Activated CD4-positive, CD25-positive, alpha-beta regulatory T cell treated with anti-CD3 and anti-CD28 coated beads, Interleukin-2, amount 50 U/mL, for 24 hours (primary cell): ENCODE measurements around the gene PDP2.

ENCODE experiments used
- ATAC-seq, 2 donors: fragments of 150-1000 bp; cut with Tn5 transposase; one replicate each; pipeline ENCODE4 v1.10.0; 2021; ENCODE audit warnings: mild to moderate bottlenecking in 1 of 2, moderate library complexity in 1 of 2

PDP2 gene, protein sequence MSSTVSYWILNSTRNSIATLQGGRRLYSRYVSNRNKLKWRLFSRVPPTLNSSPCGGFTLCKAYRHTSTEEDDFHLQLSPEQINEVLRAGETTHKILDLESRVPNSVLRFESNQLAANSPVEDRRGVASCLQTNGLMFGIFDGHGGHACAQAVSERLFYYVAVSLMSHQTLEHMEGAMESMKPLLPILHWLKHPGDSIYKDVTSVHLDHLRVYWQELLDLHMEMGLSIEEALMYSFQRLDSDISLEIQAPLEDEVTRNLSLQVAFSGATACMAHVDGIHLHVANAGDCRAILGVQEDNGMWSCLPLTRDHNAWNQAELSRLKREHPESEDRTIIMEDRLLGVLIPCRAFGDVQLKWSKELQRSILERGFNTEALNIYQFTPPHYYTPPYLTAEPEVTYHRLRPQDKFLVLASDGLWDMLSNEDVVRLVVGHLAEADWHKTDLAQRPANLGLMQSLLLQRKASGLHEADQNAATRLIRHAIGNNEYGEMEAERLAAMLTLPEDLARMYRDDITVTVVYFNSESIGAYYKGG

DNA sequence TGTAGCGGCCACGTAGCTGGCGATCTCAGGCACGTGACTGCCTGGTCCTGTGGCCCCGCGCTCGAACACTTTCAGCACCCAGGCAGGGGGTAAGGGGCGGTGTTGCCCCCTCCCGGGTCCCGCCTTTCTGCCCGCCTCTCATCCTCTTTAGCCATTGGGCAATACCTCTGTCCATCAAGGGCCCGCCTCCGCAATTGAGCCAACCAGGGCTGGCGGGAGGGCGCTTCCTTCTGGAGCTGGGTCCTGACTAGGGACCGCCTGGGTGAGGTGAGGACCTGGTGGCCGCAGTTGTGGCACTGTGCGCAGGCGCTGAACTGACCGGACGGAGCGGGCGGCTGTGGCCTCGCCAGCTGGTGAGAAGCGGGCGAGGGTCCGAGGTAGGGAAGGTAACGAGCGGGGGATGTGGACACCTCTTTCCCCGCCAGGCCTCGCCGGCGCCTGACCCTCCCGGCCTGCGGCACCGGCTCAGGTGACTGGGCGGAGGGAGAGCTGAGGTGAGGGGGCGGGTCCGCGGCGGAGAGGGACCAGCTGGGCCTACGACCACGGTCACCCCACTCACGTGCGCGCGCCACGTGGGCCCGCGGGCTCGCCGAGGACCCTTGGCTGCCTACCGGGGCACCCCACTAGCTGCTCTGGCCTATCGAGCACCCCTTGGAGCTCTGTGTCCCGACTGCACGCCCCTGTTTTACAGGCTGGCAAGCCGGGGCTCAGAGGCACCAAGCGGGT is at the start of gene PDP2:
Gene PDP2, plus strand, starts transcription at position 228 of the 726 bp plus-strand sequence. CDS start 3,770 bp downstream, outside the sequence.
- peak; percentile 94 to 95 for ATAC-seq

DNA sequence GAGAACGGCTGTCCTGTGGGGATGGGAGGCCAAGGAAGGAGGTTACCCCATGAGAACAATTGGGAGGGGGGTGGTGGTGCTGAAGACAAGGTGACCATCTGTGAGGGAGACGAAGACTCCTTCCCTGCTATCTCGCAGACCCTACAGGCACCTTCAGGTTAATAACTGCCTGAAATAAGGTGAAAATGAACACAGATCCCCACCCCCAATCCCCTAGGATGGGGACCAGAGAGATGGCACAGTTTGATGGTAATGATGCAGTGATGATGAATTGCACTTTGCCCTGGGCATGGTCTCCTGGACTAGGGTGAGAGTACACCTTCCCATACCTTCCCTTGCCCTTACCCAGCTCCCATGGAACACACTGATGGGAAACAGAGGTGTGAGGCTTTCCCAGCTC is 48.1 kb upstream of the PDP2 start:
- no peak for ATAC-seq

DNA sequence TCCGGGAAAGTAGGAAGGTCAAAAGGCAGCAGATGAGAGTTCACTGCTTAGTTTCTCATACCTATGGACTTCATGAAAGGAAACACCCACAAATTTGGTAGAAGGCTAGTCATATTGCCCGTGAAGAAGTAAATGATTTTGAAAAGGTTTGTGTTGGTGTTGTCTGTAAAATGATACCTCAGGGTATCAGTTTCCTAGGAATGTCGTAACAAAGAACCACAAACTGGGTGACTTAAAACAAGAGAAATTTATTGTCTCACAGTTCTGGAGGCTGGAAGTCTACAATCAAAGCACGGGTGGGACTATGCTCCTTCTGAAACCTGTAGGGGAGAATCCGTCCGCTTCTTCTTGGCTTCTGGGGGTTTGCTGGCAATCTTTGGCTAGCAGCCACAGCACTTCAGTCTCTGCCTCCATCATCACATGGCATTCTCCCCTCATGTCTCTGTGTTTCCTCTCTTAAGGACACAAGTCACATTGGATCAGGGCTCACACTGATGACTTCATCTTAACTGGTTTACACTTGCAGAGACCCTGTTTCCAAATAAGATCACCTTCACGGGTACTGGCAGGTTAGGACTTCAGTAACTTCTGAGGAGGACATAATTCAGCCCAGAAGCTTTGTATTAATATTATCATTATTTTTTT is 47.5 kb upstream of the PDP2 start:
- ATAC-seq, result no peak

DNA sequence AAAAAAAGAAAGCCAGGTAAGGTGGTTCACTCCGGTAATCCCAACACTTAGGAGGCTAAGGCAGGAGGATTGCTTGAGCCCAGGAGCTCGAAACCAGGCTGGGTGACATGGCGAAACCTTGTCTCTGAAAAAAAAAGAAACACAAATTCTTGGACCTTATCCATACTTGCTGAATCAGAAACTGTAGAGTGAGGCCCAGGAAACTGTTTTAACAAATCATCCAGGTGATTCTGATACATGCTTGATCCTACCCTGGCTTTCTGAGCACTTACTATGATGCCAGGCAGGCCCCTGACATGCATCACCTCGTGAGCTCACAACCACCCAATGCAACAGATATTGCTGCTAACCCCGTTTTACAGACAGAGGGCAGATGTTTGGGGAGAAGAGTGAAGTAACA is 45.6 kb upstream of the PDP2 start:
- no peak for ATAC-seq

DNA sequence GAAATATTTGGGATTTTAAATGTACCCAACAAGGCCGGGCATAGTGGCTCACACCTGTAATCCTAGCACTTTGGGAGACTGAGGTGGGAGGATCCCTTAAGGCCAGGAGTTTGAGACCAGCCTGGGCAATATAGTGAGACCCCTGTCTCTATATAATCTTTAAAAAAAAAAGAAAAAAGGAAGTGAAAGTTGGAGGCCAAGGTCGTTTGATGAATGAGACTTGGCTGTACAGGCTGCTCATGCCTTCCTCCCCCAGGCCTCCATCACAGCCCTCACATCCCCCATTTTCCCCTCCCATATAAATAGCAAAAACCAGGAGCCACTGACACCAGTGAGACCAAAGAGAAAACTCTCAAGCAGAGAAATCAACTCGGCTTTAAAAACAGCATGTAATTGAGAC is 39.4 kb upstream of the PDP2 start:
- ATAC-seq, result no peak

DNA sequence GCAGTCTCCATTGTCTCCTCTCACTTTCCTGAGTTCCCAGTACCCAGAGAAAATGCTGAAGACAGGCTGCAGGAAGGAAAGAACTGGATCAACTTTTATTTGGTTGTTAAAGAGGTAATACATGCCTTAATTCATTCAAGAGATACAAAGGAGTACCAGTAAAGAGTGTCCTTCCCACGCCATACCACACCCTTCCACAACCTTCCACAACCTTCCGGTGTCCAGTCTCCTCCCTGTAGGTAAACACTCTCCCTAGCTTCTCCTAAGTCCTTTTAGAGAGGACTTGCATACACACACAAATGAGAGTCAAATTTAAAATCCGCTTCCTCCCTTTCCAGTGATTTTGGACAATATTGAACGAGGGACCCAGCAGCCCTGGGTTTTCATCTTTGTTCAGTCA is 38.9 kb upstream of the PDP2 start:
- no peak for ATAC-seq

DNA sequence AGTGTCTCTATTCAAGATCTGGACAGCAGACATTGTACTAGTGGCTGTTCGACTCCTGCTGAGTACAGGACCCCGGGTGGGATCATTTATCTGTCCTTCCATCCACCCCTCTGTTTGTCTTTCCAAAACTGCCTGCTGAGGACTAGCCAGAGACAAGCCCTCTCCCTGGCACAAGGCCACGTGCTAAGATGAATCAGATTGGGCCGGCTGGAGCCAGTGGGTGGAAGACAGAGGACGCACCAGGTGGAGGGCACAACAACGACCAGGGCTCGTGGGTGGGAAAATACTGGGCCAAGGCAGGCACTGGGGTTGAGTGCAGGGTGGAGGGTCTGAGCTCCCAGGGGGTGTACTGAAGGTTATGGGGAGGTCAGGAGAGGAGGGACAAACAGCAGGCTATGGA is 37.5 kb upstream of the PDP2 start:
- no peak for ATAC-seq

DNA sequence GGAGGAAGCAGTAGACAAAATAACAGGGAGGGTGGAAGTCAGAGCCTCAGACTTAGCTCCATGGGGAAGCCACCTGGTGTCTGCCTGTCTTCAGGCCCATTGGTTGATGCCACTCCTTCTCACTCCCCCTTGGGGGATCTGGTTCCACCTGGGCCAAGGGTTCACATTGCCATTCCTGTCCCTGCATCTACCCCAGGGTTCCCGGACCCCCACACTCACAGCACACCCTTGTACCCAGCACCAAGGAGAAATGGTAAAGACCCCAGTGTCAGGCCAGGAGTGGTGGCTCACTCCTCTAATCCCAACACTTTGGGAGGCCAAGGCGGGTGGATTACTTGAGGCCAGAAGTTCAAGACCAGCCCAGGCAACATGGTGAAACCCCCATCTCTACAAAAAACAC is 37.1 kb upstream of the PDP2 start:
- no peak for ATAC-seq

DNA sequence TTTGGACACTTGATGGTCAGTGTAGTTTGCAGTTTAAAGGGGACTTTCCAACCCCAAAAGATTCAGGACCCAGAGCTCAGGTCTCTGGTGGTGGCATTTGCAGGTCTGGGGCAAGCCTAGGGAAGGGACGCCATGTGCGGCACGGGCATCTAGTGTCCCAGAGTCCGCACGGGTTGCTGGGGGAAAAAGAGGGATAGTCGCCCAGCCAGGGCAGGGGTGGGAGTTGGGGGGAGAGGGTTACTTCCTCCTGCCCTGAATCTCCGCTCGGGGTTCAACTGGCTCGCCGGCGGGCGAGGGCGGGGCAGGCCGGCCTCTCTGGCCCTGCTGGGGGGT is 36.3 kb upstream of the PDP2 start:
- no peak for ATAC-seq

DNA sequence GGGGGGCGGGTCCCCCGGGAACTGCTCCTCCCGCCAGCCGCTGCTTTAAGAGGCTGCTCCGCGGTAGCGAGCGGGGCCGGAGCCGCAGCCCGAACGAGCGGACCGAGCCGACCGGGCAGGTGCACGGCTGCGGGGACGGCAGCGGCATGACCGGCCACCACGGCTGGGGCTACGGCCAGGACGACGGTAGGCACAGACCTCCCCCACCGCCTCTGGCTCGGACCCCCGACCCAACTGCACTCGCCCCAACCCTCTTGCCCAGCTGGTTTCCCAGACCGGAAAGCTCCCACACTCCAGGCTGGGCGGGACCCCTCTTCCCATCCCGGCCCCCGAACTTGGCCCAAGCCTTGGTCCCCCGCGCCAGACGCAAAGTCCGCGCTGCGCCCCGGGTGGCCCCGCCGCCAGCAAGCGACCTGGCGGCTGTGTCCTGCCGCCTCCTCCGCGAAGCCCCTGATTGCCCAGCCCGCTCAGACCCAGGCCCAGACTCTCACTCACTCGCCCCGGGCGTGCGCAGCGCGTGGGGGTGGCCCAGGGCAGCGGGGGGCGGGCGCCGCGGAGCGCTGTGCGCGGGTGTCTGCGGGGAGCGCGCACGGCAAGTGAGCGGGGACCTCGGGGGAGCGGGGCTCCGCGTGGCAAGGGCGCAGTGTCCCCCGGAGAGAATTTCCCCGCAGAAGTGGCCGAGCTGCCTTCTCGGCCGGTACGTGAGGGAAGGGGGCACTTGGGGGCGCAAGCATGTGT is 35.8 kb upstream of the PDP2 start, which contains the start of gene CA7:
Gene CA7, plus strand, starts transcription at position 73 of the 738 bp plus-strand sequence. Its CDS starts 74 bp downstream, at position 147.
- no peak for ATAC-seq

DNA sequence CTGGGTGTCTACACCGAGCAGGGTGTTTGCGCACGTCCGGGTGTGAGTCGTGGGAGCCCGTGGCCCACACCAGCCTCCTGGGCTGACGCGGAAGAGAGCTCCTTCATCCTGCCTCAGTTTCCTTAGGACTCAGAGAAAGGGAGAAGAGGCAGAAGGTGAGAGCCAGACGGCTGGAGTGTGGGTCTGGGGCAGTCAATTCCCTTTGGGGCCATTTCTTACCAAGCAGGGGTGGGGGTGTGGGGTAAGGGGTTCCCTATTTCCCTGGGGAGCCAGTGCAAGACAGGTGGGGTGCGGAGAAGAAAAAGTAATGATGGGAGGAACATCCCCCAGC is 35.3 kb upstream of the PDP2 start:
- no peak for ATAC-seq

DNA sequence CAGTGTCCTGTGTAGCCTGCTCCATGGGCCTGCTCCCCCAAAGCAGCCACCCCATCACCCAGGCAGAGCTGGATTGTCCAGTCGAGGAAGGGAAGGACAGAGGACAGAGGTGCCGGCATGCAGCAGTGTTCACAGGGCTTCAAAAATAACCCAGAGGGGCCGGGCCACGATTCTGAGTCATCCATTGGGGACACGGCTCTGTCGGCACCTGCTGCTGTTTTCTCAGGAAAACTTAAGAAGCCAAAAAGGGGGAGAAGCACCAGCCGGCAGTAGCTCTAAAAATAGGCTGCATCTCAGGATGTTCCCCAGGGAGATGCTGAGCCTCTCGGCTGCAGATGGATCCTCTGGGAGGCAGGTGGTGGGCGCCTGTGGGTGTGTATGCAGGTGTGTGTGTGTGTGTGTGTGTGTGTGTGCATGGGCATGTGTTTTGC is 34.5 kb upstream of the PDP2 start:
- no peak for ATAC-seq

DNA sequence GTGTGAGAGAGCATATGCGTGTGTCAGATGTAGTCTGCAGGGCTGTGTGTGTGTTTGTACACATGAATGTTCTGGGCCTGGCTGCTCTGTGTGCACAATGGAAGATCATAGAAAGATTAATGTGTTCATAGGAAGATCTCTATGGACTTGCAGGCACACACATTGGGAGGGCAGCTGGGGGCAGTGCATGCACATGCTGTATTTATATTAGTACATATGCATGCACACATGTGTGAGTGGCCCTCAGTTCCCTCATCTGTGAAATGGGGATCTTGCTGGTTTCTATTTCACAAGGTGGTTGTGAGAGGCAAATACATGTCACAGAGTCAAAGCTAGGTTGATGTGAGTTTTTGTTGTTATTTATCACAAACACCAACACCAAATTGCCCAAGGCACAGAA is 34.0 kb upstream of the PDP2 start:
- ATAC-seq, result no peak

DNA sequence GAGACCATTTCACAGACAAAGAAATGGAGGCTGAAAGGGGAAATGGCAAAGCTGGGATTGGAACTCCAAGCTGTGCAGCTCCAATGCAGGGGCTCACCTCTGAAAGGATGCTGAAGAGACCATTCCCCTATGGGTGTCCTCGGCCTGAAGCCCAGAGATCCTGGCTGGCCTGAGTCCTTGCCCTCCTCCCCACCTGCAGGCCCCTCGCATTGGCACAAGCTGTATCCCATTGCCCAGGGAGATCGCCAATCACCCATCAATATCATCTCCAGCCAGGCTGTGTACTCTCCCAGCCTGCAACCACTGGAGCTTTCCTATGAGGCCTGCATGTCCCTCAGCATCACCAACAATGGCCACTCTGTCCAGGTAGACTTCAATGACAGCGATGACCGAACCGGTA is 33.5 kb upstream of the PDP2 start:
- ATAC-seq, result no peak

DNA sequence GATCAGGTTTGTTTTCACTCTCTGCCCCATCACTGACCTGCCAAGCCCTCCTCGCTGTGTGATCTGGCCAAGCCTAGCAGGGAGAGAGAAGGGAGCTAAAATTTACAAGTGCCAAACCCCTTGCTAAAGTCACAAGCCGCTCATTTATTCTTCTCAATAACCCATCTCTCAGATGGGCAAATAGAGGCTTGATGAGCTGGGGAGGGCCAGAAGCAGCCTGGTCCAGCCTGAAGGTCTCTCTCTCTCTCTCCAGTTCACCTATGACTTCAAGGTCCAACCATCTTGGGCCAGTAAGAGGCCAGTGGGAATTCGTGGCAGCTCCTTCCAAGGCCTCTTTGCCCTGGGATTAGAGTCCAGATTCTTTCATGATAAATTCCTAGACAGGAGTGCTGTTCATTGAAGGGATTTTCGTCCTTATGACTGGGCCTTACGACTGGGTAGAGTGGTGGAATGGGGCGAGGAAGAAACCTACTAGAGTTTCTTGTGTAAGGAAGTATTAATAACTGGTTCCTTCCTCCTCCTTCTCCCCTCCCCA is 32.7 kb upstream of the PDP2 start:
- no peak for ATAC-seq

DNA sequence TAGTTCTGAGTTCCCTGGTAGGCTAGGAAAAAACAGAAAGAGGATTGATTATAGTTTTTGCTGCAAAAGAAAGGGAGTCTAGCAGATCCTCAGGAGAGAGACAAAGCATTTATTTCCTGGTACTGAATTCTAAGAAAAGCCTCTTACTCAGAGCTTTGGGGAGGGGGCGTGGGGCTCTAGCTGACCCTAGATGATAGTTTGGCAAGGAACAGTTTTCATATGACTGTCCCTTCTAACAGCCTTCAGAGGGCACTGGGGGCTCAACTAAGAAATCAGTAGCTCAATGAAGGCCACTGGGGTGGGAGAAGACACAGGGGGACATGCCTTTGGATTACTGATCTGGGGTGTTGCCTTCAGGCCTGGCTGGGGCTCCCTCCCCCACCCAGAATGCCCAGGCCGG is 32.1 kb upstream of the PDP2 start:
- ATAC-seq, result no peak

DNA sequence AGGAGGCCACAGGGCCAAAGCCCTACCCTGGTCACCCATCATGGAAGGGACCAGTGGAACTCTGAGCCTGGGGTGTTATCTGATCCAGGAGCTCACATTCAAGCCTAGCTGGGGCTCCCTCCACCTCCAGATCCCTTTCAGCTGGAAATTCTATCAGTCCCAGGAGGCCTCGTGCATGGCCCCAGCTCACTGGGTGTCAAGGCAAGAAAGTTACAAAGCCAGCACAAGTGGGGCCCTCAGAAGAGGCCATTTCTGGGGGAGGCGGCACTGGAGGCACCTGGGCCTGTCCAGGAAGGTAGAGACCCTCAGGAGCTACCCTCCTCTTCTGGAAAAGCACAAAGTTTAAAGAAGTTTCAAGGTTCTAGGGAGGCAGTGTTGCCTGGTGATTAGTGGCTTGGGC is 31.3 kb upstream of the PDP2 start:
- ATAC-seq, result no peak

DNA sequence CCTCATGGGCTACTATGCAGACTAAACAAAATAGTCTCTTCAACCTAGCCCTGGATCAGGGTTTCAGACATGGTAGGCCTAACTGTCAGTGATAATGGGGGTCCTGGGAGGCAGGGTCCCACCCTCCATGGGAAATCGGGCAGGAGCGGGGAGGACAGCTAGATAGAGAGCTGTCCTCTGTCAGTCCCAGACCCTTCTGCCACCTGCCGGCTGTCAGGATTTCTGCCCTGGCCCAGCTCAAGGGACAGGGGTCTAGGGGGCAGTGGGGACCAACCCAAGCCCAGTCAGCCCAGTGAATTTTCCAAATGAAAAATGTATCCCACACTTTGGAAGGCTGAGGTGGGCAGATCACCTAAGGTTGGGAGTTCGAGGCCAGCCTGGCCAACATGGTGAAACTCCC is 30.8 kb upstream of the PDP2 start:
- no peak for ATAC-seq

DNA sequence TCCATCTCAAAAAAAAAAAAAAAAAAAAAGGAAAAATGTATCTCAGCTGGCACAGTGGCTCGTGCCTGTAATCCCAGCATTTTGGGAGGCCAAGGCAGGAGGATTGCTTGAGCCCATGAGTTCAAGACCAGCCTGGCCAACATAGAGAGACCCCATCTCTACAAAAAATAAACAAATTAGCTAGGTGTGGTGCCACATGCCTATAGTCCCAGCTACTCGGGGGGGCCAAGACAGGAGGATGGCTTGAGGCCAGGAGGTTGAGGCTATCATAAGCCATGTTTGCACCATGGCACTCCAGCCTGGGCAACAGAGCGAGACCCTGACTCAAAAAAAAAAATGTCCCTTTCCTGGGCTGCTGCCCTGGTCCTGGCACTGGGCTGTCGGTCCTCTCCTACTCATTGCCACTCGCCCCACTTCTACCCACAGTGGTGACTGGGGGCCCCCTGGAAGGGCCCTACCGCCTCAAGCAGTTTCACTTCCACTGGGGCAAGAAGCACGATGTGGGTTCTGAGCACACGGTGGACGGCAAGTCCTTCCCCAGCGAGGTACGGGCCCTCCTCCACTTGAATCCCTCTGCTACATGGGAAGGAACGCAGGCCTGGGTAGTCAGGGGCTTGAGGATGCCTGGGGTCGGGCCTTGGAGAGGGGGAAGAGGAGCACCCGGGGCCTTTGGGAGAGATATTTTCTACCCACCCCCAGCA is 30.1 kb upstream of the PDP2 start:
- ATAC-seq, result no peak

DNA sequence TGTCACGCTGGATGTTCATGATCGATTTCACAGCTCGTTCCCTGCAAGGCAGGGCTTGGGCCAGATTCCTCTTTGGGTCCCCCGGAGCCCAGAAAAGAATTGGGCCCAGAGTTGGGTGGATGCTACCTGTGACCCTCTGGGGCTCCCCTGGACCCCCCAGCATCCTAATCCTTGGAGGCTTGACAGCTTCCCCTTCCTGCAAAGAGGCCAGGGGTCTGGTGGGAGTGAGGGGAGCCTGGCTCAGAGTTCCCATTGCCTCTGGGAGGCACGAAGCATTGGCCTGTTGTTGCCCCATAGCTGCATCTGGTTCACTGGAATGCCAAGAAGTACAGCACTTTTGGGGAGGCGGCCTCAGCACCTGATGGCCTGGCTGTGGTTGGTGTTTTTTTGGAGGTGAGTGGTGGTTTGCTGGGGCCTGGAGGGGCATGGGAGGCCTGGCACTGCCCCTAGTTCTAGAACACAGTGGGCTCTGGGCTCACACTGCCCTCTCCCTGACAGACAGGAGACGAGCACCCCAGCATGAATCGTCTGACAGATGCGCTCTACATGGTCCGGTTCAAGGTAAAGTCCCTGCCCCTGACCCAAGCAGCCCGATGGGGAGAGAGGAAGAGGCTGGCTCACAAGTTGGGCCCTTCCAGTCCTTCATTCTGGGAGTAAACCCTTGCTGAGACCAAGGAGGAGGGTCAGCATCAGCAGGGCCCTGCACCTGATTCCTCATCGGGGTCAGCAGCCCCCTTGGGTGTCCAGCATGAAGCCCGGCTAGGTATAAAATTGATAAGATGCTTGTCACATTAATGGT is 28.9 kb upstream of the PDP2 start:
- no peak for ATAC-seq
